HepG2 (cell line): ENCODE measurements around the gene CD2AP. TPM values are rescaled to one million over a fixed set of nuclear protein-coding genes. Genes with fewer than 3 reads are reported as not detected.

ENCODE experiments used
- ATAC-seq: fragments of 200-7000 bp; cut with Tn5 transposase; 3 replicates; pipeline ENCODE4 v1.9.1; 2020; ENCODE audit warnings: mild to moderate bottlenecking, moderate library complexity
- BruUV-seq: library from RNA; stranded (reverse); fragments of 400-500 nt; replicated peaks from 2 replicates; lab custom pipeline; 2021; lab: Mats Ljungman, UMichigan
- CTCF ChIA-PET: fragments of 300-600 bp; formaldehyde crosslinking; extraction: SDS; loops from one replicate; lab custom pipeline; 2021; ENCODE audit warnings: low total read pairs, inconsistent platforms, low intra/inter-chr PET ratio; lab: Yijun Ruan, JAX
- POLR2A ChIA-PET: fragments of 350-600 bp; sonication (Branson Sonifier 250); formaldehyde crosslinking; loops from one replicate; lab custom pipeline; 2020; ENCODE audit warnings: antibody characterized with exemption, inconsistent platforms; lab: Yijun Ruan, JAX
- DNase-seq: peaks from one replicate; pipeline ENCODE4 v3.0.0-alpha.2; 2015; ENCODE audit warnings: low spot score
- FAIRE-seq: peaks from 3 replicates; lab custom pipeline; 2011; peaks lifted over from hg19 to GRCh38; lab: Jason Lieb, UNC
- H2AFZ ChIP-seq: one replicate; pipeline ENCODE4 v1.6.1; 2011; ENCODE audit warnings: low read length, inconsistent platforms
- H3K27ac ChIP-seq: fragments of 300-600 bp; 3 replicates; pipeline ENCODE4 v1.8.0; 2011; ENCODE audit warnings: mixed run types, mild to moderate bottlenecking, mixed read lengths, low read length, inconsistent platforms; ENCODE audit not compliant: insufficient read depth; ENCODE audit errors: extremely low read length
- H3K27me3 ChIP-seq, 2 experiments: fragments of 200-600 bp in 1 of 2; 2 replicates in 1 of 2; 3 replicates in 1 of 2; pipeline versions ENCODE4 v1.6.0 to v1.8.0; 2011; ENCODE audit warnings: low read length in 2 of 2, mild to moderate bottlenecking in 2 of 2, moderate library complexity in 2 of 2, inconsistent platforms in 1 of 2; ENCODE audit not compliant: insufficient read depth in 2 of 2, control insufficient read depth in 1 of 2
- H3K36me3 ChIP-seq, 2 experiments: fragments of 200-600 bp in 1 of 2; replicated peaks in 1 of 2; 2 replicates in 1 of 2; 3 replicates in 1 of 2; pipeline versions ENCODE4 v1.5.1 to v1.8.0; 2011; ENCODE audit warnings: low read length in 2 of 2, inconsistent platforms in 1 of 2; ENCODE audit not compliant: insufficient read depth in 2 of 2, control insufficient read depth in 1 of 2
- H3K4me1 ChIP-seq: 2 replicates; pipeline ENCODE4 v1.5.1; 2012; ENCODE audit warnings: low read length, inconsistent platforms; ENCODE audit not compliant: insufficient read depth
- H3K4me2 ChIP-seq: 2 replicates; pipeline ENCODE4 v1.6.0; 2011; ENCODE audit warnings: low read depth, low read length, inconsistent platforms
- H3K4me3 ChIP-seq, 3 experiments: fragments of 200-600 bp in 1 of 3; sonication (generic), shearing (Covaris generic) in 1 of 3; replicated peaks in 1 of 3; 2 replicates each; pipeline ENCODE4 v1.5.1; 2011 to 2016; ENCODE audit warnings: low read length in 3 of 3, inconsistent platforms in 2 of 3, low read depth in 2 of 3, mild to moderate bottlenecking in 2 of 3, control low read depth in 1 of 3, mixed read lengths in 1 of 3; ENCODE audit not compliant: insufficient read depth in 1 of 3
- H3K79me2 ChIP-seq: one replicate; pipeline ENCODE4 v1.6.1; 2011; ENCODE audit warnings: low read length, inconsistent platforms; ENCODE audit not compliant: insufficient read depth
- H3K9ac ChIP-seq: 2 replicates; pipeline ENCODE4 v1.6.0; 2011; ENCODE audit warnings: mild to moderate bottlenecking, low read depth, low read length, inconsistent platforms; ENCODE audit not compliant: insufficient read depth
- H3K9me3 ChIP-seq: 2 replicates; pipeline ENCODE4 v1.5.1; 2012; ENCODE audit warnings: mild to moderate bottlenecking, low read length
- H4K20me1 ChIP-seq: 2 replicates; pipeline ENCODE4 v1.6.0; 2011; ENCODE audit warnings: inconsistent platforms, mild to moderate bottlenecking, low read length, moderate library complexity; ENCODE audit not compliant: insufficient read depth
- CREB1 ChIP-seq, 2 experiments: fragments of 450-650 bp in 1 of 2; IDR thresholded peaks; 2 replicates each; pipeline ENCODE4 v1.6.1; 2016 to 2017; ENCODE audit warnings: control low read depth in 1 of 2, mild to moderate bottlenecking in 1 of 2, missing compliant biosample characterization in 1 of 2, missing genetic modification characterization in 1 of 2
- FOXC1 ChIP-seq: sonication (generic); formaldehyde crosslinking; IDR thresholded peaks from 2 replicates; pipeline ENCODE4 v1.8.0; 2022; ENCODE audit warnings: mild to moderate bottlenecking, missing genetic modification reagents, borderline replicate concordance
- HMGA1 ChIP-seq: sonication (generic); formaldehyde crosslinking; conservative IDR thresholded peaks from 2 replicates; pipeline ENCODE4 v1.4.0; 2020; ENCODE audit warnings: missing genetic modification reagents
- SMC3 ChIP-seq: IDR thresholded peaks from 2 replicates; pipeline ENCODE4 v1.6.1; 2011; ENCODE audit warnings: low read length, improper control_type of control experiment
- TSC22D2 ChIP-seq: sonication (generic); formaldehyde crosslinking; IDR thresholded peaks from 2 replicates; pipeline ENCODE4 v1.5.1; 2020; ENCODE audit warnings: missing genetic modification reagents, mild to moderate bottlenecking, borderline replicate concordance
- ZFP36L1 ChIP-seq: sonication (generic); formaldehyde crosslinking; IDR thresholded peaks from 2 replicates; pipeline ENCODE4 v1.8.0; 2022; ENCODE audit warnings: mild to moderate bottlenecking, missing genetic modification reagents, moderate library complexity
- ZNF382 ChIP-seq: sonication (generic); formaldehyde crosslinking; IDR thresholded peaks from 2 replicates; pipeline ENCODE4 v1.5.0; 2020; ENCODE audit warnings: missing genetic modification reagents, mild to moderate bottlenecking, borderline replicate concordance
- ZNF639 ChIP-seq: conservative IDR thresholded peaks from 2 replicates; pipeline ENCODE4 v1.6.1; 2018; ENCODE audit warnings: missing genetic modification reagents
- WGBS: methylation state at CpG from one replicate; pipeline ENCODE4 v1.1.6; 2017; ENCODE audit warnings: low lambda C conversion rate; 5-methylcytosine and 5-hydroxymethylcytosine counted together
- in situ Hi-C: cut with HindIII; loops from 2 replicates; pipeline ENCODE4 v1.10.0; 2017; ENCODE audit warnings: low pct_unique_long_range_greater_than_20kb; ENCODE audit not compliant: extremely low pct_ligation_motif_present
- intact Hi-C: fragments of 100-400 bp; cut with micrococcal nuclease; formaldehyde crosslinking; loops from one replicate; pipeline ENCODE4 v1.10.0; 2022; ENCODE audit not compliant: unreplicated experiment
- polyA plus RNA-seq, 8 experiments: library from polyadenylated mRNA; depleted of rRNA in 3 of 8; stranded (reverse) in 7 of 8; unstranded in 1 of 8; fragments of >200 nt; fragmentation: Illumina TruSeq in 4 of 8; extraction: Trizol in 4 of 8; gene quantifications; 2 replicates each; pipeline versions ENCODE4 v1.2.1 to v1.2.3, GENCODE V29; 2011 to 2016; ENCODE audit warnings: low read depth in 4 of 8, missing spikeins in 1 of 8, mixed read lengths in 1 of 8; ENCODE audit not compliant: insufficient read depth in 1 of 8
- total RNA-seq, 5 experiments: library from RNA; depleted of rRNA; stranded (reverse); fragments of >200 nt; fragmentation: Illumina TruSeq; extraction: Trizol; gene quantifications; 2 replicates each; pipeline ENCODE4 v1.2.3, GENCODE V29; 2016; ENCODE audit warnings: low read depth in 1 of 5

CD2AP gene
- total and polyA plus RNA-seq, 2 of the 13 experiments (the other 11 are each of a cell fraction or from before 2014, with no cell fraction given): 8.6 to 31.9 TPM

- no peak overlapping the region for H3K4me3 ChIP-seq
- H3K27me3 ChIP-seq: peaks cover 1 to 4% of the 10 kb centered on the region in 2 experiments; a peak in 1 of 5 replicates
- BruUV-seq: no TSS peak
- FAIRE-seq (no peak), DNase-seq (no peak)
- no peak overlapping the region for H3K9ac ChIP-seq
- no peaks in the 10 kb centered on the region for H3K36me3 ChIP-seq
- no peaks in the 10 kb centered on the region for H3K79me2 ChIP-seq
- WGBS: 27% methylated on average over 1 of the region's 1 CpG
- H4K20me1 ChIP-seq: no peaks in the 10 kb centered on the region
- intact Hi-C loops: no loop called here
- H3K4me1 ChIP-seq: no peaks in the 10 kb centered on the region
- H3K9me3 ChIP-seq: no peaks in the 10 kb centered on the region
- in situ Hi-C loops: no loop called here
- no peak for TF ChIP-seq FOXC1 (CRISPR knock-in tag)
- TF ChIP-seq CREB1 (IDR thresholded peaks at IDR 0.05): no peak
- no peak for TF ChIP-seq CREB1 (CRISPR knock-in tag; IDR thresholded peaks at IDR 0.05)
- TF ChIP-seq ZFP36L1: no peak
- no peak for TF ChIP-seq ZNF639
- no peak for TF ChIP-seq TSC22D2
- TF ChIP-seq, all 625 proteins: peak for 0
- POLR2A ChIA-PET: no interaction called here
- H3K4me2 ChIP-seq: no peak overlapping the region
- no peak for ATAC-seq
- no peak overlapping the region for H2AFZ ChIP-seq
- H3K27ac ChIP-seq: no peak overlapping the region
- CTCF ChIA-PET: no interaction called here
These were observed 29.9 kb upstream of the CD2AP start for GRCh38 chr6:47447722-47448121.

GRCh38 chr6:47451162-47451561 lies 26.4 kb upstream of the CD2AP start:
- no TSS peak for BruUV-seq
- TF ChIP-seq SMC3 (no peak), ZNF382 (no peak), HMGA1 (CRISPR knock-in tag) (no peak)
- Histone ChIP-seq H3K27me3 (0 out of 5 replicates have a peak, but pooled peaks cover 0 to 4% of the 10 kb centered on the region in 2 experiments), H3K27ac (no peak overlapping the region), H2AFZ (no peak overlapping the region), H3K4me3 (no peak overlapping the region), H3K79me2 (no peaks in the 10 kb centered on the region), H3K9ac (no peak overlapping the region), H3K36me3 (no peaks in the 10 kb centered on the region), H3K4me1 (no peaks in the 10 kb centered on the region), H4K20me1 (no peaks in the 10 kb centered on the region), H3K4me2 (no peak overlapping the region), H3K9me3 (no peaks in the 10 kb centered on the region)
- DNase-seq (no peak), FAIRE-seq (no peak), ATAC-seq (no peak)
- in situ Hi-C loops (no loop called here), intact Hi-C loops (no loop called here)
- POLR2A ChIA-PET: no interaction called here
- WGBS: 80% methylated on average over 2 of the region's 2 CpGs
- CTCF ChIA-PET: no interaction called here
